SK-N-SH treated with all-trans-retinoic acid at 6 μM for 48 hours (cell line): Measurements from ENCODE around the gene STRA8.

ENCODE experiments used
- ARNTL ChIP-seq: fragments of 450-650 bp; formaldehyde crosslinking; IDR thresholded peaks from 2 replicates; pipeline ENCODE4 v1.5.0; 2020; ENCODE audit warnings: low read depth, mild to moderate bottlenecking, moderate library complexity, borderline replicate concordance
- CREB5 ChIP-seq: fragments of 250-450 bp; sonication (Bioruptor Pico); IDR thresholded peaks from 2 replicates; pipeline ENCODE4 v1.5.1; 2020; ENCODE audit warnings: low read depth, mild to moderate bottlenecking, moderate library complexity
- PATZ1 ChIP-seq: fragments of 250-450 bp; sonication (Bioruptor Pico); IDR thresholded peaks from 2 replicates; pipeline ENCODE4 v1.8.0; 2020; ENCODE audit warnings: mild to moderate bottlenecking, moderate library complexity, borderline replicate concordance
- PPARA ChIP-seq: fragments of 250-450 bp; sonication (Bioruptor Pico); IDR thresholded peaks from 2 replicates; pipeline ENCODE4 v1.5.0; 2020; ENCODE audit warnings: mild to moderate bottlenecking, borderline replicate concordance
- ZFP3 ChIP-seq: fragments of 250-450 bp; sonication (Bioruptor Pico); IDR thresholded peaks from 2 replicates; pipeline ENCODE4 v1.5.0; 2020; ENCODE audit warnings: mild to moderate bottlenecking, moderate library complexity

- TF ChIP-seq PPARA (CRISPR knock-in tag) (no peak), ZFP3 (CRISPR knock-in tag) (no peak), PATZ1 (CRISPR knock-in tag) (no peak), ARNTL (CRISPR knock-in tag) (no peak), CREB5 (CRISPR knock-in tag) (no peak)
Measured at GRCh38 chr7:135233570-135233969, at the start of gene STRA8.
